Daoy (cell line): ENCODE results near the gene ADPRS. TPM values are rescaled to one million over a fixed set of nuclear protein-coding genes. Genes with fewer than 3 reads are reported as not detected.

Source experiments
- DNase-seq: peaks from one replicate; pipeline ENCODE4 v3.0.0-alpha.2; 2015; ENCODE audit warnings: low read depth
- total RNA-seq: library from RNA; depleted of rRNA; stranded (reverse); fragments of >200 nt; shearing (Covaris generic); gene quantifications from 2 replicates; pipeline ENCODE4 v1.2.3, GENCODE V29; 2014

Gene ADPRS
- total RNA-seq, 1 experiment from 2014 or later: 118 TPM

GRCh38 chr1:36087233-36088123 lies 1.2 kb upstream of the ADPRS start:
- no peak for DNase-seq

DNA sequence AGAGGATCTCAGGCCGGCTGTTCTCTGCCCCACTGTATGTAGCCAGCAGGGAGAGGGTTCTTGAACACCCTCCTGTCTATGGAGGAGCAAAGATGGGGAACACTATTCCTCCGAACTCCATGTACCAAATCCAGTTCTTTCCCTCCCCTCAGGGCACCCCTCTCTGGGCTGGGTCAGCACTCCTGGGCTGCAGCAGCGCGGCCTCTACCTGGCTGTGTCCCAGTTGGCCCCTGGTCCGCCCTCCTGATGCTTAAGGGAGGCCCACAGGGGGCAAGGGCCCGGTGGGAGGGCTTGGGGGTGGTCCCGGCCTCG lies 471 bp upstream of the ADPRS start:
- DNase-seq: no peak

- peak; percentile 72 for DNase-seq
Observed at GRCh38 chr1:36089393-36090121, 865 bp downstream of the ADPRS start.

DNA sequence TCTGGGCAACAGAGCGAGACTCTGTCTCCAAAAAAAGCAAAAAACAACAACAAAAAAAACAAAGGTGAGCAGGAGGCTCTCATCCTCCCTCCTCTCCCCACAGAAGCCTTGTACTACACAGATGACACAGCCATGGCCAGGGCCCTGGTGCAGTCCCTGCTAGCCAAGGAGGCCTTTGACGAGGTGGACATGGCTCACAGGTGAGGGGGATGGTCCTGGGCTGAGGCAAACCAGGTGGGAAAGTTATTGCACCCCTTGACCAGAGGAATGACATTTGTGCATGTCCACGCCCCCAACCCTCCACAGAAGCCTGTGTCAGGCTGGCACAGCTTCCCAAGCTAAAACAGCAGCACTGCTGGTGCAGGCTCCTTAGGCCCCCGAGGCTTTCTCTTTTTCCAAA lies 2.4 kb downstream of the ADPRS start:
- no peak for DNase-seq

DNA sequence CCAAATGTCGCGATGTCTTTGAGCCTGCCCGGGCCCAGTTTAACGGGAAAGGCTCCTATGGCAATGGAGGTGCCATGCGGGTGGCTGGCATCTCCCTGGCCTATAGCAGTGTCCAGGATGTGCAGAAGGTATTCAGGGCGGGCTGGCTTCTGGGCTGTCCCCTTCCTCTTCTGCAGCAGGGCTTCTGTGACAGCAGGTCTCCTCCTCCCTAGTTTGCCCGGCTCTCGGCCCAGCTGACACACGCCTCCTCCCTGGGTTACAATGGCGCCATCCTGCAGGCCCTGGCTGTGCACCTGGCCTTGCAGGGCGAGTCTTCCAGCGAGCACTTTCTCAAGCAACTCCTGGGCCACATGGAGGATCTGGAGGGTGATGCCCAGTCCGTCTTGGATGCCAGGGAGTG lies 3.0 kb downstream of the ADPRS start:
- DNase-seq: no peak

- DNase-seq: no peak
Observed at GRCh38 chr1:36092166-36092797, 3.6 kb downstream of the ADPRS start.

DNA sequence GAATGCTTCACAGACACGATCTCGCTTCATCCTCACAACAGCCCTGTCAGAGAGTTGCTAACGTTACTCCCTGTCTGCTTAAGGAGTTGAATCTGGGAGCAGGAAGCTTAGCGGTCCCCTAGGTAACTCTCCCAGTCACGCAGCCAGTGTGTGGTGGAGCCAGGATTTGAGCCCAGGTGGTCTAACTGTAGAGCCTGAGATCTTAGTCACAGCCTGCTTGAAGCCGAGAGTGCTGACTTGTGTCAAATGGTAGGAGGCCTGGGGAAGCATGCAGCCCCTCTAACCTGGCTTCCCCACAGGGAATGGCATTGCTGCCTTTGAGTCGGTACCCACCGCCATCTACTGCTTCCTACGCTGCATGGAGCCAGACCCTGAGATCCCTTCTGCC lies 4.1 kb downstream of the ADPRS start:
- no peak for DNase-seq

DNA sequence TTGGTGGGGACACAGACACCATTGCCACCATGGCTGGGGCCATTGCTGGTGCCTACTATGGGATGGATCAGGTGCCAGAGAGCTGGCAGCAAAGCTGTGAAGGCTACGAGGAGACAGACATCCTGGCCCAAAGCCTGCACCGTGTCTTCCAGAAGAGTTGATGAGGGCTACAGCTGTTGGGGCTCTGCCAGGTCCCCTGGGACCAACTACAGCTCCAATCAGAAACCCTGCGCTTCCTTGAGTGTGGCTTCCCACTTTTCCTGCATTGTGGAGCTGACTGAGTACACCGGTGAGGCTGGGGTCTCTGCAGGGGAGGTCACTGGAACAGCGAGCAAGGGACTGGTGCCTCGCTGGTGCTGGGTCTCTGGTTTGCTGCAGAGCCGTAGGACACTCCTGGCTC lies 4.5 kb downstream of the ADPRS start:
- no peak for DNase-seq

DNA sequence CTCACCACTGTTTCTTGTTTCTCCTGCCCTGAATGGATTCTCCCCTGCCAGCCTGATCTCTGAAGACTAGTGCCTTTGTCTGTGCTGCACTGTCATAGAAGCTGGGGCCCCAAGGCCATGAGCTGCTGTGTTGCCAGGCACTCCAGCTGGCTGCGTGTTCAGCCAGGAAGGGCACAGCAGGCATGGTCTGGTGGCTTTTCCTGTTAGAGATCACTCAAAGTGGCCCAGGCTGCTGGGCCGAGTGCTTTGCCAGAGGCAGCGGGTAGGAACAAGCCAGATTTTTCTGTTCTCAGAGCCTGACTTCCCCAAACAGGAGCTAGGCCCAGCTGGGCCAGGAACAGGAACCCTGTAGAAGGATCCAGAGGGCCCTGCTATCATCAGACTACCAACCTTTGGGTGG lies 5.2 kb downstream of the ADPRS start:
- no peak for DNase-seq

- DNase-seq: no peak
Observed at GRCh38 chr1:36094621-36095061, 5.9 kb downstream of the ADPRS start.

DNA sequence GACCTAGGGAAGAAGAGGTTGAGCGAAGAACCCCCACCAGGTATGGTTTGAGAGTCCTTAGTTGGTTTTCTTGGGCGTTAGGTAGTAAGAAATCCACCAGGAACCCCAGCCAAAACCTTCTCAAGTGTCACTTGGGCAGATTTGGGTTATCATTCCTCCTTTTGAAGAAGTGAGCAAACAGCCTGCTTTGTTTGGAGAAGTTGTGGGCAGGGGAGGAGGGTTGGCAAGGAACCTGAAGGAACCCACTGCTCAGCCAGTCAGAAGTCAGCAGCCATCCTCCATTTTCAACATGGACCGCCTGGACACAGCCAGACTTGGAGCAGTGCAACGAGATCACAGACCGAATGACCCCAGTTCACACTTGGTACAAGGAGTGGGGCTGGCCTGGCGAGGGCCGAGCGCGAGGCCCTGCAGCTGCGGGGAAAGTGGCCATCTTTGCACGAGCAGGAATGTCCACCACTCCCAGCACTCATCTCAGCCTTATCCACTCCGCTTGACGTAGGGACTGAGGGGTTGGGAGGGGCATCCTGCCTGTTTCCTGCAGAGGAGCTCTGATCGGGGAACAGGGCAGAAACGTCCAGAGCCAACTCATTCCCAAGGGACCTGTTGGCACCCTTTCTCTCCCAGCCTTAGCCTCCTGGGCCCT lies 7.2 kb downstream of the ADPRS start:
- DNase-seq: no peak

DNA sequence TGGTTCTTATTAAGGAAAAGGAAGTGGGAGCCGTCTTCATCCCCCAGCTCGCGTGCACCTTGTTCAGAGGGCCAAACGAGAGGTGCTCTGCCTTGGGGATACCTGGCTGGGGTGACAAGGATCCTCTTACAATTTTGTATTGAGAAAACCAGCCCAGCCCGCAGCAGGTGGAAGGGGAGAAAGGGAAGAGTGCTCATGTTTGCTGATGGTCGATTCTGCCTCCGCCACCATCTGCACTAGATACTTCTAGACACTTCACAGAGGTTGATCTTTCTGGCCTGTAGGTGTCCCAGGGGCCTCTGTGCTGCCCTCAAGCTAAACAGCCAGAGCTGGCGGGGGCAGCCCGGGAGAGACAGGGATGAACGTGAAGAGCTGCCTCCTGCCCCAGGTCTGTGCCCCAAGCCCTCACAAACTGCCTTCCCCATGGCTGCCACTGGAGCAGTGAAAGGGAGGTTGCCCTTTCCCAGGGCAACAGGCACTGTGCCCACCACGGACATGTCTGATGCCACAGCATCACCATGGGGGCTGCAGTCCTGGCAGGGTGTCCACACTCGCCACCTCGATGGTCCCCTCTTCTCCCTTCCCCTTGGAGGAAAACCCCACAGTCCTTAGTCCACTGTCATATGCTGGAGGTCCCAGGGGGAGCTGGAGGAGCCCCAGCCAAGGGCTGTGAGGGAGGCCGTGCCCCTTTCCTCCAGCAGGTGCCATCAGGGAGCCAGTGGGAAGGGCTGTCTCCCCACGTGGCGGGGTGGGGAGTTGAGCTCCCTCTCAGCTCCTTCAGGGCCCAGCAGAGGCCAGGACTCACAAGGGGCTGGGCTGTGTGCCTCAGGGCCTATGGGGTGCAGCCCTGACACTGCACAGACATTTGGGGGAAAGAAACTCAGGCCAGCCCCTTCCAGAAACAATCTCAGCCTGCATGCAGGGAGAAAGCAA lies 8.1 kb downstream of the ADPRS start:
- DNase-seq: peak; percentile 62

- DNase-seq: no peak
Observed at GRCh38 chr1:36097693-36098585, 9.2 kb downstream of the ADPRS start.

- DNase-seq: no peak
Observed at GRCh38 chr1:36098650-36099365, 10.1 kb downstream of the ADPRS start.

GRCh38 chr1:36099681-36100341 lies 11.1 kb downstream of the ADPRS start:
- DNase-seq: peak; percentile 85

GRCh38 chr1:36100376-36100775 lies 11.7 kb downstream of the ADPRS start:
- no peak for DNase-seq

GRCh38 chr1:36101546-36101945 lies 12.9 kb downstream of the ADPRS start:
- DNase-seq: no peak

- DNase-seq: no peak
Observed at GRCh38 chr1:36106269-36106668, 17.6 kb downstream of the ADPRS start.

DNA sequence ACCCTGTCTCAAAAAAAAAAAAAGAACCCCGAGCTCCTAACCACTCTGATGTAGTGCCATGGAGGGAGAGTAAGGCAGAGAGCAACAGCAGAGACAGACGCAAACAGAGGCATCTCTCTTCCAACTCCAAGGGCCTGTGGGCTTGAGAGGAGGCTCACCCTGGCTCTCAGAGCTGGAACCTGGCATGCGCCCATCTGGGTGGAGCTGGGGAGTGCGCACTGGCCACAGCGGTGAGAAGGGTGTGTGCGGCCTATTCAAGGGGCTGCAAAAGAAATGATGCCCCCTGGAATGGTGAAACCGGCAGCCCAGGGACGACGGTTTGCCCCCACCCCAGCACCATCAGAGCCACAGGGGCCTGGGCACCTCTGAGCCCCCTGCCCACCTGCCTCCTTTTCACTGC lies 18.7 kb downstream of the ADPRS start:
- no peak for DNase-seq
